Vagina (tissue), 2 donors: ENCODE results near the gene MBD3.

ENCODE experiments used
- POLR2A ChIP-seq, 2 donors: fragments of 450-650 bp; IDR thresholded peaks; one replicate each; pipeline ENCODE4 v1.6.1; 2017; ENCODE audit warnings: antibody characterized with exemption in 2 of 2, mild to moderate bottlenecking in 2 of 2, moderate library complexity in 2 of 2
- POLR2AphosphoS5 ChIP-seq, 2 donors: sonication (generic); formaldehyde crosslinking; IDR thresholded peaks; one replicate each; pipeline ENCODE4 v1.9.0; 2017; ENCODE audit warnings: antibody characterized with exemption in 2 of 2, mild to moderate bottlenecking in 2 of 2, low read depth in 1 of 2; ENCODE audit not compliant: insufficient read depth in 1 of 2
- TF ChIP-seq, protein P1 (sequence below), 3 experiments: fragments of 450-650 bp in 2 of 3; fragments of 200-600 bp in 1 of 3; sonication (generic) in 1 of 3; IDR thresholded peaks; one replicate each; pipeline ENCODE4 v1.5.1; 2017 to 2019; ENCODE audit warnings: antibody characterized with exemption in 3 of 3, mild to moderate bottlenecking in 2 of 3, moderate library complexity in 2 of 3

DNA sequence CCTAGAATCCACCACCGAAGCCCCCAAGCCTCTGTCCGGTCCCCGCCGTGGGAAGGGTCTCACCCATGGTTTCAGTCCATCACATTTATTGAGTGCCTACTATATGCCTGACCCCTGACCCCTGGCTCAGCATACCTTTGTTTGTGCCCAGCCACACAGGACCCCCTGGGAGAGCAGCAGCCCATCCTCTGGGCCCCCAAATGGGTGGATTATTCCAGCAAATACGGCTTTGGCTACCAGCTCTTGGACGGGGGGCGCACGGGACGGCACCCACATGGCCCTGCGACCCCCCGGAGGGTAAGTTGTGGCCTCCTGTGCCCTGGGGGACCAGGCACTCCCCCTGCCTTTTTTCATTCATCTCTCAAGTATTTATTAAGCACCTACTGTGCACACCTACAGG lies 61.1 kb downstream of the MBD3 start:
- no peak for TF ChIP-seq POLR2A (IDR thresholded peaks at IDR 0.05)
- TF ChIP-seq, protein P1, sequence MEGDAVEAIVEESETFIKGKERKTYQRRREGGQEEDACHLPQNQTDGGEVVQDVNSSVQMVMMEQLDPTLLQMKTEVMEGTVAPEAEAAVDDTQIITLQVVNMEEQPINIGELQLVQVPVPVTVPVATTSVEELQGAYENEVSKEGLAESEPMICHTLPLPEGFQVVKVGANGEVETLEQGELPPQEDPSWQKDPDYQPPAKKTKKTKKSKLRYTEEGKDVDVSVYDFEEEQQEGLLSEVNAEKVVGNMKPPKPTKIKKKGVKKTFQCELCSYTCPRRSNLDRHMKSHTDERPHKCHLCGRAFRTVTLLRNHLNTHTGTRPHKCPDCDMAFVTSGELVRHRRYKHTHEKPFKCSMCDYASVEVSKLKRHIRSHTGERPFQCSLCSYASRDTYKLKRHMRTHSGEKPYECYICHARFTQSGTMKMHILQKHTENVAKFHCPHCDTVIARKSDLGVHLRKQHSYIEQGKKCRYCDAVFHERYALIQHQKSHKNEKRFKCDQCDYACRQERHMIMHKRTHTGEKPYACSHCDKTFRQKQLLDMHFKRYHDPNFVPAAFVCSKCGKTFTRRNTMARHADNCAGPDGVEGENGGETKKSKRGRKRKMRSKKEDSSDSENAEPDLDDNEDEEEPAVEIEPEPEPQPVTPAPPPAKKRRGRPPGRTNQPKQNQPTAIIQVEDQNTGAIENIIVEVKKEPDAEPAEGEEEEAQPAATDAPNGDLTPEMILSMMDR (IDR thresholded peaks at IDR 0.05): no peak
- no peak for TF ChIP-seq POLR2AphosphoS5 (IDR thresholded peaks at IDR 0.05; ENCODE audit: insufficient read depth in 1 of 2, low read depth in 1 of 2)
